ENCODE measurements around the gene NME9. TPM values are rescaled to one million over a fixed set of nuclear protein-coding genes. Genes with fewer than 3 reads are reported as not detected.

Gene NME9
- total and polyA plus RNA-seq, 5 experiments from 2014 or later: 0.26 to 2.1 (median 1.0) TPM; not detected in 1

DNA sequence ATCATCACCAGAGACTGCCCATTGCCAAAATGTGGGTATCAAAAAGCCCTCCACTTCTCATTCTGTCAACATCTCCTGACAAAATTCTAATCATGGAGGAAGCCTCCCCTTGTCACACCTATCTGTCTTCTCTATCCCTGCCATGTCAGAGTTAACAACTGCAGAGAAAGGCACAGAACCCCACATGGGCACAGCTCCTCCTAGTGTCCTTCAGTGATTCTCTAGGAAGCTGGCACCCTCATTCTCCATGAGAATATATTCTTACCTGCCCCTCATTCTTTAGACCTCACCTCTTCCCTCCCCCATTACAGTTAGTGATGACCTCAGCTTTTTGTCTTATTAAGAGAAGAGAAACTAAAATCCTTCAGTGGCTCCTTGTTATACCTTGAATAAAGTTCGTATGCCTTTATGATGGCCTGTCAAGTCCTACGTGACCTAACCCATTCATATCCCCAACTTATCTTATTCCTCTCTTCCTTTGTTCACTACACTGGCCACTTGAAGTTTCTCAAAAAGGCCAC is 44.6 kb downstream of the NME9 start:
- Mint-ChIP-seq H3K4me3 (no peak overlapping the region), H3K27me3 (no peaks in the 10 kb centered on the region), H3K4me1 (peaks cover 0 to 8% (median 0%) of the 10 kb centered on the region in 4 donors), H3K36me3 (peaks cover 0 to 28% (median 18%) of the 10 kb centered on the region in 3 donors), H3K9me3 (no peaks in the 10 kb centered on the region), H3K27ac (no peak overlapping the region)
- POLR2A ChIA-PET: no interaction called here
- no peak for DNase-seq
- ATAC-seq: no peak

DNA sequence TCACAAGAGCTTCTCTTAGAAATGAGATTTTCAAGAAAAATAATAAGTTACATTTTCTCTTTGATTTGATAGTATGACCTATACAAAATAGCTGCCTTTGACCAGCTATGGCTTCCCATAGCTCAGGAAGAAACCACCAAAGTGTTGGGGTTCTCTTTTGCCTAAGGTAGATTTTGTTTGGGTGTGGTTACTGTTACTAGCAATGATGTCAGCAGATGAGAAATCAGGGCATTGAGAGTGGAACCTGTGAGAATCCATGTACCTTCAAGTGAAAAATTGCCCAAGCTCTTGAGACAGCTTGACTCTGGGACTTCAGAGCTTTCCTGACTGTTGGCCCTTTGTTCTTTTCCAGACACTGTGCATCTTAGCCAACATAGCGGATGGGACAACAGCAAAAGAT is 45.6 kb downstream of the NME9 start:
- ATAC-seq (no peak), DNase-seq (no peak)
- no peak overlapping the region for H3K4me3 Mint-ChIP-seq
- H3K27me3 Mint-ChIP-seq: no peaks in the 10 kb centered on the region
- peaks cover 0 to 5% (median 0%) of the 10 kb centered on the region in 4 donors for H3K4me1 Mint-ChIP-seq
- peak overlapping the region in 1 of 10 donors; percentile 36 for H3K27ac Mint-ChIP-seq
- peaks cover 0 to 28% (median 18%) of the 10 kb centered on the region in 3 donors for H3K36me3 Mint-ChIP-seq
- H3K9me3 Mint-ChIP-seq: no peaks in the 10 kb centered on the region
- POLR2A ChIA-PET: no interaction called here

- no peak for ATAC-seq
- DNase-seq: no peak
- H3K27ac Mint-ChIP-seq: no peak overlapping the region
- peaks cover 0 to 17% (median 13%) of the 10 kb centered on the region in 3 donors for H3K36me3 Mint-ChIP-seq
- no peaks in the 10 kb centered on the region for H3K9me3 Mint-ChIP-seq
- no peak overlapping the region for H3K4me3 Mint-ChIP-seq
- H3K4me1 Mint-ChIP-seq: peaks cover 0 to 5% (median 0%) of the 10 kb centered on the region in 4 donors
- POLR2A ChIA-PET: no interaction called here
- H3K27me3 Mint-ChIP-seq: no peaks in the 10 kb centered on the region
These were observed 46.8 kb downstream of the NME9 start for GRCh38 chr3:138282836-138283235.

DNA sequence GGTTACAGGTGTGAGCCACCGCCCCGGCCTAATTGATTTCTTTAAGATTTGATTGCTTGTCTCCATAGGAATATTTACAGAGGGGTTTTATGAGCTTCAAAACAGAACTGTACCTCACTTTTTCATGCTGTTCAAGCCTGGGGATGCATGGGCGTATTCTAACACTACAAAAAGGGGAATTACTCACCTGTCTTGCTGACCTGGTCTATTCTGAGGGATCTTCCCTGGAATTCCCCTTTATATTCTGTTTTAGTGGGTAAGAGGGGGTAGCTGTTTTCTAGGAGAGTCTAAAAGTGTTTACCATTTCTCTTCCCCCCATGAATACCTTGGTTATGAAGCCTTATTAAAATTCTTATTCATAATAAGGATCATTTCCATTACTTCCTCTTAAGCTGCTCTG is 48.1 kb downstream of the NME9 start:
- peaks cover 0 to 5% (median 0%) of the 10 kb centered on the region in 4 donors for H3K4me1 Mint-ChIP-seq
- peaks cover 0 to 26% (median 10%) of the 10 kb centered on the region in 3 donors for H3K36me3 Mint-ChIP-seq
- DNase-seq: no peak
- POLR2A ChIA-PET: no interaction called here
- peak overlapping the region in 2 of 10 donors; percentile 13 to 22 for H3K27ac Mint-ChIP-seq
- no peak for ATAC-seq
- no peaks in the 10 kb centered on the region for H3K9me3 Mint-ChIP-seq
- H3K27me3 Mint-ChIP-seq: no peaks in the 10 kb centered on the region
- no peak overlapping the region for H3K4me3 Mint-ChIP-seq

GRCh38 chr3:138271189-138271794 is 58.4 kb downstream of the NME9 start:
- no peak for ATAC-seq

GRCh38 chr3:138270245-138270644 is 59.4 kb downstream of the NME9 start:
- ATAC-seq (no peak), DNase-seq (no peak)
- Mint-ChIP-seq H3K9me3 (no peaks in the 10 kb centered on the region), H3K27me3 (no peaks in the 10 kb centered on the region), H3K36me3 (peaks cover 7 to 84% (median 24%) of the 10 kb centered on the region in 3 donors), H3K27ac (no peak overlapping the region), H3K4me1 (peaks cover 0 to 2% (median 0%) of the 10 kb centered on the region in 4 donors), H3K4me3 (no peak overlapping the region)
- POLR2A ChIA-PET: interaction anchor here (0.5 kb wide), 1 partner anchor 12 kb away, joined by 3 read pairs; no protein-coding TSS in a partner anchor

More at GRCh38 chr3:138271189-138271794, 58.4 kb downstream of the NME9 start:
- POLR2A ChIA-PET: interaction anchor here (0.6 kb wide), 1 partner anchor 81 kb away, joined by 3 read pairs; no protein-coding TSS in a partner anchor
- Mint-ChIP-seq H3K36me3 (peaks cover 7 to 88% (median 19%) of the 10 kb centered on the region in 3 donors), H3K9me3 (no peaks in the 10 kb centered on the region), H3K4me1 (peaks cover 0 to 2% (median 0%) of the 10 kb centered on the region in 4 donors), H3K27me3 (no peaks in the 10 kb centered on the region), H3K4me3 (no peak overlapping the region), H3K27ac (peak overlapping the region in 1 of 10 donors; percentile 95)
- no peak for DNase-seq

DNA sequence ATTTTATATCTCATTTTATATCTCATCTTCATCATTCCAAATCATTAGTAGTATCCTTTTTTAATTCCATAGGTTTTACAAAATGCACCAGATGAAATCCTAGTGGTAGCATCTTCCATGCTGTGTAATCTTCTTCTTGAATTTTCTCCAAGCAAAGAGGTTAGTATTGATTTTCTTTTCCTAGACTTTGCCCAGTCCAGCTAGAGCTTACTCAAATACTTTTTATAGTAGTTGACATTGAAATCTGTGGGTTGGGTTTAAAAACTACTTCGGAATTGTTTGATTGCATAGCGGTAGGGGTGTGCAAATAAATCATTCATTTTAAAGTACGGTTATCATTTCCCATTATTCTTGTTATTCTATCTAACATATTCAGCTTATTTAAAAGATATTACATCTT is 62.6 kb downstream of the NME9 start:
- POLR2A ChIA-PET: no interaction called here
- Mint-ChIP-seq H3K4me3 (no peak overlapping the region), H3K36me3 (peaks cover 0 to 70% (median 12%) of the 10 kb centered on the region in 3 donors), H3K4me1 (peaks cover 0 to 2% (median 0%) of the 10 kb centered on the region in 4 donors), H3K27me3 (no peaks in the 10 kb centered on the region), H3K27ac (no peak overlapping the region), H3K9me3 (no peaks in the 10 kb centered on the region)
- DNase-seq: no peak
- ATAC-seq: no peak

GRCh38 chr3:138265745-138266144 is 63.9 kb downstream of the NME9 start:
- peak overlapping the region in 1 of 10 donors; percentile 2 for H3K27ac Mint-ChIP-seq
- H3K4me3 Mint-ChIP-seq: no peak overlapping the region
- peaks cover 0 to 10% (median 0%) of the 10 kb centered on the region in 4 donors for H3K4me1 Mint-ChIP-seq
- H3K36me3 Mint-ChIP-seq: peaks cover 0 to 62% (median 12%) of the 10 kb centered on the region in 3 donors
- no peaks in the 10 kb centered on the region for H3K9me3 Mint-ChIP-seq
- POLR2A ChIA-PET: no interaction called here
- DNase-seq (no peak), ATAC-seq (no peak)
- H3K27me3 Mint-ChIP-seq: no peaks in the 10 kb centered on the region

DNA sequence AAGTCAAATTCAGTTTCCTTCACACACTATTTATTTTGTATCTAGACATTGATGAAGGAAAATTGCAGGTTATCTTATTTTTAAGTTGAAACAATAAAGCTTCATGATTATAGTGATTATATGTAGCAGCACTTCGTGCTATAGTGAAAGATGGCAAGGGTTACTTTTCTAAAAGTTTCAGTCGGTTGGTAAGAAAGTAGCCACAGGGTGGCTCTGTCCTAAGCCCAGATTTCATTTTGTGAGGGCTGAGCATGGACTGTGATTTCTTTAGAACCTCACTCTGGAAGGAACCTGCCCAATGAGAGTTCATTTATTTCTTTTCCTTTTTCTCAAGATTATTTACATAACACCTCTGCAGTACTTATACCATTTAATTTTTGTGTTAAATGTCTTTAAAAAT is 66.5 kb downstream of the NME9 start:
- Mint-ChIP-seq H3K27me3 (no peaks in the 10 kb centered on the region), H3K4me1 (peaks cover 0 to 10% (median 0%) of the 10 kb centered on the region in 4 donors), H3K36me3 (peaks cover 0 to 61% (median 12%) of the 10 kb centered on the region in 3 donors), H3K4me3 (no peak overlapping the region), H3K9me3 (no peaks in the 10 kb centered on the region), H3K27ac (no peak overlapping the region)
- DNase-seq: no peak
- no peak for ATAC-seq
- POLR2A ChIA-PET: no interaction called here

GRCh38 chr3:138260611-138261010 is 69.0 kb downstream of the NME9 start:
- no peaks in the 10 kb centered on the region for H3K9me3 Mint-ChIP-seq
- peaks cover 0 to 13% (median 0%) of the 10 kb centered on the region in 4 donors for H3K4me1 Mint-ChIP-seq
- H3K27me3 Mint-ChIP-seq: no peaks in the 10 kb centered on the region
- no peak overlapping the region for H3K27ac Mint-ChIP-seq
- no peak overlapping the region for H3K4me3 Mint-ChIP-seq
- no peak for ATAC-seq
- POLR2A ChIA-PET: no interaction called here
- no peak for DNase-seq
- H3K36me3 Mint-ChIP-seq: peaks cover 0 to 50% (median 10%) of the 10 kb centered on the region in 3 donors

DNA sequence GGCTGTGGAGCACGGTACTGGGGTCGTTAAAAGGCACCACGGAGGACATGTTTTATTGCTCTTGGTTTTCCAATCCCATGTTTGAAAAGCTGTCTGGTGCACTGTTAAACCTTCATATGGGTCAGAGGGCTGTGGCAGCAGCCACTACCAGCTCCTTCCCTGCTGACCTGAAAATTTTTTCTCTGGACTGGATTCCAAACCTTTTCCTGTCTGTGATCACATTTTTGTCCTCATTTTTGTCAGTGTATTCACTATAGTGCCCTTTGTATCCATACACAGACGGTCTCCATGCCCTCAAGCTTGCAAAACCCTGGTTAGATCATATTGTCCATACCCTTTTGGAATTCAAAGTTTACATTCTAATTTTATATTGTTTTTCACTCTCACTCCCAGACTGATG is 70.5 kb downstream of the NME9 start:
- POLR2A ChIA-PET: no interaction called here

DNA sequence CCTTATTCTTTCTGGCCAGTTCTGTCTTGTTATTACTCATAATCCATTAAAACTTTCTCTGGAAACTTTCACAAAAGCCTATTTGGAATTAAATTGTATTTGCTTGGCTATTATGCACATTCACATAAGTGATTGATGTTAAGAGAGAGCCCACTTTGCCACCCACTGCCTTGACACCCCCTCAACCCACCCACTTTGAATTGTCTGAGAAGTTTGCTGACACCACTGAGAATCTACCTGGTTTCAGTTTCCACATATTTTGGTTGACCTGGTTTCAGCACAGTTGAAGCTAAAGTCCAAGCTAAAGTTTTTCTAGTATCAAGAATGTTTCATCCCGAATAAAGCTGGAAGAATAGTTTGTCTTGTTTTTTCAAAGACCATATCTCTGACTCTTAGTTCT is 71.7 kb downstream of the NME9 start:
- Mint-ChIP-seq H3K27me3 (no peaks in the 10 kb centered on the region), H3K27ac (no peak overlapping the region), H3K4me1 (peaks cover 0 to 13% (median 0%) of the 10 kb centered on the region in 4 donors), H3K4me3 (no peak overlapping the region), H3K9me3 (no peaks in the 10 kb centered on the region), H3K36me3 (peaks cover 0 to 32% (median 6%) of the 10 kb centered on the region in 3 donors)
- DNase-seq (no peak), ATAC-seq (no peak)
- POLR2A ChIA-PET: no interaction called here

More for the DNA sequence above, 70.5 kb downstream of the NME9 start:
- H3K36me3 Mint-ChIP-seq: peaks cover 0 to 36% (median 8%) of the 10 kb centered on the region in 3 donors
- DNase-seq (no peak), ATAC-seq (no peak)
- no peak overlapping the region for H3K4me3 Mint-ChIP-seq
- peaks cover 0 to 13% (median 0%) of the 10 kb centered on the region in 4 donors for H3K4me1 Mint-ChIP-seq
- H3K27ac Mint-ChIP-seq: peak overlapping the region in 1 of 10 donors; percentile 57
- no peaks in the 10 kb centered on the region for H3K9me3 Mint-ChIP-seq
- no peaks in the 10 kb centered on the region for H3K27me3 Mint-ChIP-seq

DNA sequence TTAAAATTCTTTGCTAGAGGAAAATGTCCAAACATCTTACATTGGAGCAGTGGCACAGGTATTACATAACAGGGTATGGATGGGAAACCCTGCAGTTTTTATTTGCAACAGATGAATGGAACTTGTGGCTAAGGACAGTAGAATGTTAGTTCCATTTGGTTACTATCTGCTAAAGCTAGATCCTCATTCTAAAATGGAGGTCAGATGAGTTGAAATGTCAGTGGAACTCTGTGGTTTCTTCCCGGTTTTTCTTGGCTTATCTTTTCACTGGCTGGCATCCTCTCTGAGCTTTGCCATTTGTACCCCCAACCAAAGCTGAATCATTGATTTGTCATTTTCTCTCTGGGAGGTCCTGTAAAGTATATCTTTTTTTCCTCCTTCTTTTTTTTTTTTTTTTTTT is 73.6 kb downstream of the NME9 start:
- Mint-ChIP-seq H3K4me1 (peaks cover 0 to 4% (median 0%) of the 10 kb centered on the region in 4 donors), H3K9me3 (no peaks in the 10 kb centered on the region), H3K27ac (peak overlapping the region in 1 of 10 donors; percentile 72), H3K36me3 (peaks cover 0 to 31% (median 6%) of the 10 kb centered on the region in 3 donors), H3K4me3 (no peak overlapping the region), H3K27me3 (no peaks in the 10 kb centered on the region)
- ATAC-seq (no peak), DNase-seq (no peak)
- POLR2A ChIA-PET: interaction anchor here (0.6 to 0.7 kb wide), 2 partner anchors 53 to 71 kb away, joined by 4 to 9 read pairs; no protein-coding TSS in a partner anchor
